ENCODE data around the gene PLIN5. TPM values are rescaled to one million over a fixed set of nuclear protein-coding genes. Genes with fewer than 3 reads are reported as not detected.

The PLIN5 gene
- polyA plus RNA-seq, 1 donor (not counting 4 experiments of a cell fraction or from before 2014, with no cell fraction given) = not detected

GRCh38 chr19:4522291-4523002 is 12.6 kb downstream of the PLIN5 start:
- H3K36me3 ChIP-seq (ENCODE audit: control insufficient read depth in 2 of 2, extremely low read depth in 1 of 2, insufficient read depth in 2 of 2, low read length in 2 of 2) = no peaks in the 10 kb centered on the region
- no peak overlapping the region for H3K4me2 ChIP-seq (ENCODE audit: control insufficient read depth, extremely low read depth, insufficient read depth, low read depth, low read length)
- peaks cover 11% of the 10 kb centered on the region for H3K4me1 ChIP-seq (ENCODE audit: control insufficient read depth, extremely low read depth, insufficient read depth, low read length)
- no peak overlapping the region for H3K9ac ChIP-seq (ENCODE audit: control insufficient read depth, extremely low read depth, insufficient read depth, low read length)
- no peaks in the 10 kb centered on the region for H3K79me2 ChIP-seq (ENCODE audit: control insufficient read depth, insufficient read depth, low read length)
- TF ChIP-seq EZH2 (IDR thresholded peaks at IDR 0.05; ENCODE audit: low read length) (no peak), CTCF (optimal IDR thresholded peaks at IDR 0.05 in 1 of 3, IDR thresholded peaks at IDR 0.05 in 1 of 3, conservative IDR thresholded peaks at IDR 0.05 in 1 of 3; ENCODE audit: extremely low read depth in 1 of 3, insufficient read depth in 2 of 3, low read length in 3 of 3) (no peak)
- H3K9me1 ChIP-seq (ENCODE audit: control insufficient read depth, extremely low read depth, insufficient read depth, low read length) = no peaks in the 10 kb centered on the region
- no peak overlapping the region for H3K4me3 ChIP-seq (ENCODE audit: control insufficient read depth in 2 of 3, extremely low read depth in 1 of 3, insufficient read depth in 2 of 3, low read depth in 1 of 3, low read length in 3 of 3)
- no peaks in the 10 kb centered on the region for H3K9me3 ChIP-seq (ENCODE audit: control insufficient read depth, low read depth, low read length)
- no peaks in the 10 kb centered on the region for H4K20me1 ChIP-seq (ENCODE audit: control insufficient read depth, extremely low read depth, insufficient read depth, low read length)
- FAIRE-seq (no peak), DNase-seq (ENCODE audit: low read depth, low spot score) (no peak)
- H3K27me3 ChIP-seq (ENCODE audit: control insufficient read depth, extremely low read depth, insufficient read depth, low read length) = peaks cover 8% of the 10 kb centered on the region
- dilution Hi-C loops (cut with MboI; ENCODE audit: extremely low pct_ligation_motif_present, low sequenced_read_pairs) = no loop called here
- H3K27ac ChIP-seq (ENCODE audit: control insufficient read depth, insufficient read depth, low read length) = no peak overlapping the region
- H2AFZ ChIP-seq (ENCODE audit: control insufficient read depth, low read length) = no peak overlapping the region

GRCh38 chr19:4521888-4522242 is 13.2 kb downstream of the PLIN5 start:
- no peaks in the 10 kb centered on the region for H3K79me2 ChIP-seq (ENCODE audit: control insufficient read depth, insufficient read depth, low read length)
- no peaks in the 10 kb centered on the region for H3K9me3 ChIP-seq (ENCODE audit: control insufficient read depth, low read depth, low read length)
- H3K4me2 ChIP-seq (ENCODE audit: control insufficient read depth, extremely low read depth, insufficient read depth, low read depth, low read length) = no peak overlapping the region
- DNase-seq (ENCODE audit: low read depth, low spot score) (no peak), FAIRE-seq (no peak)
- peaks cover 8% of the 10 kb centered on the region for H3K27me3 ChIP-seq (ENCODE audit: control insufficient read depth, extremely low read depth, insufficient read depth, low read length)
- no peaks in the 10 kb centered on the region for H3K36me3 ChIP-seq (ENCODE audit: control insufficient read depth in 2 of 2, extremely low read depth in 1 of 2, insufficient read depth in 2 of 2, low read length in 2 of 2)
- no peak overlapping the region for H3K9ac ChIP-seq (ENCODE audit: control insufficient read depth, extremely low read depth, insufficient read depth, low read length)
- dilution Hi-C loops (cut with MboI; ENCODE audit: extremely low pct_ligation_motif_present, low sequenced_read_pairs) = no loop called here
- H3K27ac ChIP-seq (ENCODE audit: control insufficient read depth, insufficient read depth, low read length) = no peak overlapping the region
- no peak overlapping the region for H2AFZ ChIP-seq (ENCODE audit: control insufficient read depth, low read length)
- H4K20me1 ChIP-seq (ENCODE audit: control insufficient read depth, extremely low read depth, insufficient read depth, low read length) = no peaks in the 10 kb centered on the region
- no peak overlapping the region for H3K4me3 ChIP-seq (ENCODE audit: control insufficient read depth in 2 of 3, extremely low read depth in 1 of 3, insufficient read depth in 2 of 3, low read depth in 1 of 3, low read length in 3 of 3)
- TF ChIP-seq EZH2 (IDR thresholded peaks at IDR 0.05; ENCODE audit: low read length) (no peak), CTCF (optimal IDR thresholded peaks at IDR 0.05 in 1 of 3, IDR thresholded peaks at IDR 0.05 in 1 of 3, conservative IDR thresholded peaks at IDR 0.05 in 1 of 3; ENCODE audit: extremely low read depth in 1 of 3, insufficient read depth in 2 of 3, low read length in 3 of 3) (no peak)
- H3K4me1 ChIP-seq (ENCODE audit: control insufficient read depth, extremely low read depth, insufficient read depth, low read length) = peaks cover 11% of the 10 kb centered on the region
- H3K9me1 ChIP-seq (ENCODE audit: control insufficient read depth, extremely low read depth, insufficient read depth, low read length) = no peaks in the 10 kb centered on the region

All from keratinocyte (primary cell).